Measurements from ENCODE around the gene CORIN.

CORIN gene

GRCh38 chr4:47612116-47613023 lies 225.5 kb downstream of the CORIN start:
- Histone ChIP-seq H3K79me2 (ENCODE audit: insufficient read depth, low read length) (no peaks in the 10 kb centered on the region), H3F3A (ENCODE audit: low read depth) (no peaks in the 10 kb centered on the region), H3K4me3 (ENCODE audit: low read length, poor library complexity, severe bottlenecking) (no peak overlapping the region), H3K27me3 (ENCODE audit: insufficient read depth, low read length, poor library complexity, severe bottlenecking) (no peaks in the 10 kb centered on the region), H3K36me3 (ENCODE audit: insufficient read depth, low read length) (no peaks in the 10 kb centered on the region), H3K4me1 (ENCODE audit: insufficient read depth, low read length, poor library complexity, severe bottlenecking) (no peaks in the 10 kb centered on the region), H2AFZ (ENCODE audit: low read length) (no peak overlapping the region), H3K9ac (ENCODE audit: low read depth, low read length, poor library complexity, severe bottlenecking) (no peak overlapping the region), H3K9me3 (ENCODE audit: insufficient read depth, low read depth, low read length) (no peaks in the 10 kb centered on the region), H3K4me2 (ENCODE audit: low read depth, low read length, poor library complexity, severe bottlenecking) (no peak overlapping the region), H4K20me1 (ENCODE audit: insufficient read depth, low read length, poor library complexity, severe bottlenecking) (no peaks in the 10 kb centered on the region), H3K9me2 (replicated peaks; ENCODE audit: low read depth, low read length) (no peaks in the 10 kb centered on the region)
- no peak for TF ChIP-seq CTCF (conservative IDR thresholded peaks at IDR 0.05; ENCODE audit: low read length)
- no peak for TF ChIP-seq EZH2phosphoT487 (IDR thresholded peaks at IDR 0.05; ENCODE audit: borderline replicate concordance)

- Histone ChIP-seq H3K4me1 (ENCODE audit: insufficient read depth, low read length, poor library complexity, severe bottlenecking) (no peaks in the 10 kb centered on the region), H4K20me1 (ENCODE audit: insufficient read depth, low read length, poor library complexity, severe bottlenecking) (no peaks in the 10 kb centered on the region), H3K9me2 (replicated peaks; ENCODE audit: low read depth, low read length) (no peaks in the 10 kb centered on the region), H3K9ac (ENCODE audit: low read depth, low read length, poor library complexity, severe bottlenecking) (no peak overlapping the region), H3K9me3 (ENCODE audit: insufficient read depth, low read depth, low read length) (no peaks in the 10 kb centered on the region), H2AFZ (ENCODE audit: low read length) (no peak overlapping the region), H3F3A (ENCODE audit: low read depth) (no peaks in the 10 kb centered on the region), H3K4me3 (ENCODE audit: low read length, poor library complexity, severe bottlenecking) (no peak overlapping the region), H3K4me2 (ENCODE audit: low read depth, low read length, poor library complexity, severe bottlenecking) (no peak overlapping the region), H3K27me3 (ENCODE audit: insufficient read depth, low read length, poor library complexity, severe bottlenecking) (no peaks in the 10 kb centered on the region), H3K79me2 (ENCODE audit: insufficient read depth, low read length) (no peaks in the 10 kb centered on the region), H3K36me3 (ENCODE audit: insufficient read depth, low read length) (no peaks in the 10 kb centered on the region)
- TF ChIP-seq CTCF (conservative IDR thresholded peaks at IDR 0.05; ENCODE audit: low read length) (no peak), EZH2phosphoT487 (IDR thresholded peaks at IDR 0.05; ENCODE audit: borderline replicate concordance) (no peak)
Observed at GRCh38 chr4:47606482-47606881, 231.4 kb downstream of the CORIN start.

- H3K4me2 ChIP-seq (ENCODE audit: low read depth, low read length, poor library complexity, severe bottlenecking): no peak overlapping the region
- no peaks in the 10 kb centered on the region for H4K20me1 ChIP-seq (ENCODE audit: insufficient read depth, low read length, poor library complexity, severe bottlenecking)
- no peak overlapping the region for H3K4me3 ChIP-seq (ENCODE audit: low read length, poor library complexity, severe bottlenecking)
- H3F3A ChIP-seq (ENCODE audit: low read depth): no peaks in the 10 kb centered on the region
- H3K9ac ChIP-seq (ENCODE audit: low read depth, low read length, poor library complexity, severe bottlenecking): no peak overlapping the region
- no peaks in the 10 kb centered on the region for H3K27me3 ChIP-seq (ENCODE audit: insufficient read depth, low read length, poor library complexity, severe bottlenecking)
- no peaks in the 10 kb centered on the region for H3K9me3 ChIP-seq (ENCODE audit: insufficient read depth, low read depth, low read length)
- H3K9me2 ChIP-seq (replicated peaks; ENCODE audit: low read depth, low read length): no peaks in the 10 kb centered on the region
- H3K4me1 ChIP-seq (ENCODE audit: insufficient read depth, low read length, poor library complexity, severe bottlenecking): peaks cover 4% of the 10 kb centered on the region
- H3K79me2 ChIP-seq (ENCODE audit: insufficient read depth, low read length): no peaks in the 10 kb centered on the region
- H3K36me3 ChIP-seq (ENCODE audit: insufficient read depth, low read length): no peaks in the 10 kb centered on the region
- TF ChIP-seq CTCF (conservative IDR thresholded peaks at IDR 0.05; ENCODE audit: low read length) (no peak), EZH2phosphoT487 (IDR thresholded peaks at IDR 0.05; ENCODE audit: borderline replicate concordance) (no peak)
- H2AFZ ChIP-seq (ENCODE audit: low read length): no peak overlapping the region
Observed at GRCh38 chr4:47598896-47599295, 239.0 kb downstream of the CORIN start.

Measured in Loucy (cell line).